Left lobe of liver (tissue), 2 donors: ENCODE measurements around the gene SPDYE2. TPM values are rescaled to one million over a fixed set of nuclear protein-coding genes. Genes with fewer than 3 reads are reported as not detected.
"Not testable (repeated sequence)": the region's sequence is repeated elsewhere in the genome, so short reads cannot be mapped to it uniquely, and the experiment has no call there.

Experiments used
- ATAC-seq: fragments of 200-7000 bp; cut with Tn5 transposase; one replicate; pipeline ENCODE4 v1.9.1; 2020; ENCODE audit warnings: mild to moderate bottlenecking, moderate library complexity
- DNase-seq: peaks from one replicate; pipeline ENCODE4 v3.0.0-alpha.2; 2020; ENCODE audit warnings: low spot score
- total RNA-seq: library from RNA; stranded (reverse); gene quantifications from one replicate; pipeline ENCODE4 v1.2.1, GENCODE V29; 2021
- donor health status: DM: no; HTN: no; CAD: no; lungs with moderate emphysema.
- donor health status: DM: no; HTN: yes; CAD: no.

Gene SPDYE2
- total RNA-seq, result not detected

- not testable (repeated sequence) for DNase-seq
- peak; percentile 33 for ATAC-seq
These were observed at the start of gene SPDYE2 for GRCh38 chr7:102550808-102551422. Gene SPDYE2 (plus strand): TSS chr7:102551226. CDS start chr7:102553256, 2,030 bp downstream.

- DNase-seq, result not testable (repeated sequence)
- ATAC-seq, result peak; percentile 66
These were observed 47.9 kb upstream of the SPDYE2 start for GRCh38 chr7:102503141-102503540.

GRCh38 chr7:102505298-102506185 is 45.5 kb upstream of the SPDYE2 start:
- peak; percentile 38 for DNase-seq
- not testable (repeated sequence) for ATAC-seq

GRCh38 chr7:102507410-102508088 is 43.5 kb upstream of the SPDYE2 start:
- ATAC-seq, result not testable (repeated sequence)
- DNase-seq, result peak; percentile 41

- ATAC-seq, result not testable (repeated sequence)
- DNase-seq, result peak; percentile 40
These were observed 40.5 kb upstream of the SPDYE2 start for GRCh38 chr7:102510575-102510974.

GRCh38 chr7:102511860-102512522 is 39.0 kb upstream of the SPDYE2 start:
- ATAC-seq, result peak; percentile 38
- DNase-seq, result not testable (repeated sequence)

- DNase-seq, result peak; percentile 45
- not testable (repeated sequence) for ATAC-seq
These were observed 38.3 kb upstream of the SPDYE2 start for GRCh38 chr7:102512642-102513221.

GRCh38 chr7:102514881-102515721 is 35.9 kb upstream of the SPDYE2 start:
- not testable (repeated sequence) for ATAC-seq, DNase-seq

GRCh38 chr7:102515889-102516288 is 35.1 kb upstream of the SPDYE2 start:
- not testable (repeated sequence) for ATAC-seq, DNase-seq

- DNase-seq, result not testable (repeated sequence)
- ATAC-seq, result peak; percentile 26
These were observed 34.1 kb upstream of the SPDYE2 start for GRCh38 chr7:102516951-102517350.

- DNase-seq (peak; percentile 43), ATAC-seq (peak; percentile 96)
These were observed 33.4 kb upstream of the SPDYE2 start, which contains the start of gene RASA4B for GRCh38 chr7:102517550-102518147. Gene RASA4B (minus strand): TSS chr7:102517777. CDS start chr7:102517710, 67 bp downstream.

GRCh38 chr7:102520797-102521196 is 30.2 kb upstream of the SPDYE2 start:
- not testable (repeated sequence) for DNase-seq, ATAC-seq

GRCh38 chr7:102524803-102525202 is 26.2 kb upstream of the SPDYE2 start:
- ATAC-seq (peak; percentile 5), DNase-seq (peak; percentile 40)

- ATAC-seq, DNase-seq: not testable (repeated sequence)
These were observed 23.8 kb upstream of the SPDYE2 start for GRCh38 chr7:102527182-102527581.

GRCh38 chr7:102527822-102528793 is 22.9 kb upstream of the SPDYE2 start:
- DNase-seq (peak; percentile 39), ATAC-seq (peak; percentile 5)

- peak; percentile 22 for ATAC-seq
- peak; percentile 46 for DNase-seq
These were observed 19.4 kb upstream of the SPDYE2 start for GRCh38 chr7:102531583-102531982.

- not testable (repeated sequence) for ATAC-seq, DNase-seq
These were observed 18.9 kb upstream of the SPDYE2 start for GRCh38 chr7:102532127-102532526.
